SK-N-SH (cell line): ENCODE data around the gene PLB1.

Experiments
- TAF1 ChIP-seq: IDR thresholded peaks from 2 replicates; pipeline ENCODE4 v1.6.1; 2012; ENCODE audit warnings: low read depth, mild to moderate bottlenecking, low read length, moderate library complexity, borderline replicate concordance
- TF ChIP-seq, protein P1 (sequence below): IDR thresholded peaks from 2 replicates; pipeline ENCODE4 v1.6.1; 2012; ENCODE audit warnings: mild to moderate bottlenecking, low read depth, low read length, moderate library complexity

DNA sequence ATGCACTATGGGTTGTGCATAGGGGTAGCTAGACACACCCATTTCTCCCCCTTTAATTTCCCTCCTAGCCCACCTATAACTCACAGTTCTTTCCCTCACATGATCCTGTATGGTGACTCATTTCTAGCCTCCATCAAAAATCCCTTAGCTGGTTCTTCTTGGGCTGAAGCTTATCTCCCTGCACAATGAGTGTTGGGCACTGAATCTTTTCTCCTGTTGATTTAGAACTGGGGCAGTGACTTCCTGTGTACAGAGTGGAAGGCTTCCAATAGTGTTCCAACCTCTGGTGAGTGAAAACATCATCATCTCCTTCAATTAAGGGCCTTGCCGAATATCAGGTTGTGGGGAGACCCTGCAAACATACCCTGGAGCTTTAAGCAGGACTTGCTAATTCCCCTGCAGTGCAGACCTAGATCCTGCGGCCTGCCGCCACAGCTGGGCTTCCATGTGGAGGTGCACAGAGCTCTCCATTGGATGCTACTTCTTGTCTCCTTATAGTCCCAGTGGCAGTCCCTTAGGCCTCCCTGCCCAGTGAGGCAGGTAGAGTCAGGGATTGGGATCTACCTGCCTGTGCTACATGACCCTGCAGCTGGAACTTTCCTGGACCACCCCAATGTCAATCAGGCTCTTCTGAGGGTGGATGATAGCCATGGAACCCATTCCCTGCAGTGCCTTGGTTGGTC is 121.8 kb downstream of the PLB1 start:
- TF ChIP-seq, protein P1, sequence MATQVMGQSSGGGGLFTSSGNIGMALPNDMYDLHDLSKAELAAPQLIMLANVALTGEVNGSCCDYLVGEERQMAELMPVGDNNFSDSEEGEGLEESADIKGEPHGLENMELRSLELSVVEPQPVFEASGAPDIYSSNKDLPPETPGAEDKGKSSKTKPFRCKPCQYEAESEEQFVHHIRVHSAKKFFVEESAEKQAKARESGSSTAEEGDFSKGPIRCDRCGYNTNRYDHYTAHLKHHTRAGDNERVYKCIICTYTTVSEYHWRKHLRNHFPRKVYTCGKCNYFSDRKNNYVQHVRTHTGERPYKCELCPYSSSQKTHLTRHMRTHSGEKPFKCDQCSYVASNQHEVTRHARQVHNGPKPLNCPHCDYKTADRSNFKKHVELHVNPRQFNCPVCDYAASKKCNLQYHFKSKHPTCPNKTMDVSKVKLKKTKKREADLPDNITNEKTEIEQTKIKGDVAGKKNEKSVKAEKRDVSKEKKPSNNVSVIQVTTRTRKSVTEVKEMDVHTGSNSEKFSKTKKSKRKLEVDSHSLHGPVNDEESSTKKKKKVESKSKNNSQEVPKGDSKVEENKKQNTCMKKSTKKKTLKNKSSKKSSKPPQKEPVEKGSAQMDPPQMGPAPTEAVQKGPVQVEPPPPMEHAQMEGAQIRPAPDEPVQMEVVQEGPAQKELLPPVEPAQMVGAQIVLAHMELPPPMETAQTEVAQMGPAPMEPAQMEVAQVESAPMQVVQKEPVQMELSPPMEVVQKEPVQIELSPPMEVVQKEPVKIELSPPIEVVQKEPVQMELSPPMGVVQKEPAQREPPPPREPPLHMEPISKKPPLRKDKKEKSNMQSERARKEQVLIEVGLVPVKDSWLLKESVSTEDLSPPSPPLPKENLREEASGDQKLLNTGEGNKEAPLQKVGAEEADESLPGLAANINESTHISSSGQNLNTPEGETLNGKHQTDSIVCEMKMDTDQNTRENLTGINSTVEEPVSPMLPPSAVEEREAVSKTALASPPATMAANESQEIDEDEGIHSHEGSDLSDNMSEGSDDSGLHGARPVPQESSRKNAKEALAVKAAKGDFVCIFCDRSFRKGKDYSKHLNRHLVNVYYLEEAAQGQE, result no peak
- no peak for TF ChIP-seq TAF1
